ENCODE measurements around the gene IDH3A. TPM values are rescaled to one million over a fixed set of nuclear protein-coding genes. Genes with fewer than 3 reads are reported as not detected.

IDH3A gene
- total RNA-seq, 1 donor from 2014 or later = 85.7 TPM

GRCh38 chr15:78164010-78164409, 14.8 kb downstream of the IDH3A start:
- no peak for DNase-seq (ENCODE audit: low spot score)

- DNase-seq (ENCODE audit: low spot score) = peak; percentile 6
These were observed 18.2 kb downstream of the IDH3A start for GRCh38 chr15:78167227-78167888.

GRCh38 chr15:78168608-78169007, 19.4 kb downstream of the IDH3A start:
- DNase-seq (ENCODE audit: low spot score) = peak; percentile 13

DNA sequence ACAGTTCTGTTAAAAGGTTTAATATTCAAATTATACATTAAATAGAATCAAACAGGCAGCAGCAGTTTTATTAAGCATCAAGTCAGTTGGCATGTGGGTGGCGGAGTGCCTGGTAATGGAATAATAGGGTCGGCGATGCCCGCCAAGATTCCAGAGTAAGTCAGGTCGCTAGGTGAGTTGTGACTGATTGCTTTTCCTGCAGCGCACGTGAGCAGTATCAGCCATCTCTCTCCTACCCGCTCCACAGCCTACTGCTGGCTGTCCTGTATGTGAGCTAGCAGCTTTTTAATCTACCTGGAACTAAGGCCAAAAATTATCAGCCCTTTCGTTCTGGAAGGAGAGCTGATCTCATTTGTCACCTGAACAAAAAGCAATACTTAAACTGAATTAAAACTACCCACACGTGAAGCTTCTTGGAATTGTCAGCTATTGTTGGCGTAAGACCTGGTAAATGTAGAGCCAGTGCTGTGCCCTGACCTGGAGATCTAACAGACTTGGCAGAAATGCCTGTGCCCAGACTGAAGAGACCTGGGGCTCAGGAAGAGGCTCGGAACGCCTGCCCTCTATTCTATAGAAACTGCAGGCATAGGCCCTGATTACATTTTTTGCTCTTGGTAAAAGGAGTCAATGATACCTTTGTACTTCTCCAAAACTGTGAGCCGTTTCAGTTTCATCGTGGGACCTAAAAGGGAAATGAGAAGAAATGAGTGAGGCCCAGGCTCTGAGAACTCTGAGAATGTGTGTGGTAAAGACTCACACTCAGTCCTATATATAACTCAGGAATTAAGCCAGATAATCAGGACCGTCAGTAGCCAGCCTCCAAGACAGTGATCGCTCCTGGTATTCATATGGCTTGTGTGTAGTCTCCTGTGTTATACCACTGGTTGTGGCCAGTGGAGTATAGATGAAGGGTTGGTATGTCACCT, 21.9 kb downstream of the IDH3A start:
- peak; percentile 22 for DNase-seq (ENCODE audit: low spot score)

DNA sequence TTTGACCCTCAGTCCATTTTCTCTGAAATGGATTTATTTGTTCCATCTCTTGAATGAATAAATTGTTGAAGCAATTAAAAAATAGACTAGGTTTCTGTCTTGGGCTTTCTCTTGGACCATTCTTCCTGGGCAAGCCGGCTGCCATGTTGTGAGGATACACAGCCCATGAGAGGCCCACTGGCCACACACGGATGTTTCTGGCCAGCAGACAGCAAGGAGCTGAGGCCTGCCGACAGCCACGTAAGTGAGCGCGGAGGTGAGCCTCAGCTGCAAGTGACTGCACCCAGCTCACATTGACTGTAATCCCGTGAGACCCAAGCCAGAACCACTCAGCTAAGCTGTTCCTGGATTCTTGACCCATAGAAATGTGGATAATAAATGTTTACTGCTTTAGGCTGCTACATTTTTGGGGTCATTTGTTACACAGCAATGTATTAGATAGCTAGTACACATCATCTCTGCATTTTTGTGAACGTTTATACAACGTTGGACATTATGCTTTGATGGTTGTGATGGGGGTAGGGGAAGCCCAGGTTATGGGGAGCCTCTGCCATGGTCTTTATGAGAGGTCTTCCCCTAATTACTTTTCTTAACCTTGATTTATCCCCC, 22.8 kb downstream of the IDH3A start:
- DNase-seq (ENCODE audit: low spot score) = peak; percentile 22

- no peak for DNase-seq (ENCODE audit: low spot score)
These were observed 25.2 kb downstream of the IDH3A start for GRCh38 chr15:78174401-78174800.

GRCh38 chr15:78175330-78175729, 26.2 kb downstream of the IDH3A start:
- peak; percentile 36 for DNase-seq (ENCODE audit: low spot score)

DNA sequence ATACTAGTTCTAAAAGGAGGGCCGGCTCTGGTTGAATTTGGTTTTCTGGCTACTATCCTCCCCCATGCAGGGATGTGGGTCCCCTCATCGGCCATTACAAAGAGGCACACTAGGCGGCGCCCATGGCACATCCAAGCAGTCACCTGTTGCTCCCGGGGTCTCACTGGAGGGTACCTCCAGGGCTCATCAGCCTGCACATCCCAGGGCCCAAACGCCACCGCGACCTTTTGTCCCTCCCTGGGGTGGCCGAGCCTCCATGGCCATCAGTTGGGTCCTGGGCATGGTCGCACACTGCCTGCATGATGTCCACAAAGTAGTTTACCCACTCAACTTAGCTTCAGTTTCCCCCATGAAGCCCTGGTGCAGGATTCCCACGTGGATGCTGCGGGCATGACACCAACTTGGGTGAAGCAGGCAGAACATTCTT, 28.3 kb downstream of the IDH3A start:
- DNase-seq (ENCODE audit: low spot score) = peak; percentile 51

- DNase-seq (ENCODE audit: low spot score) = no peak
These were observed 28.9 kb downstream of the IDH3A start for GRCh38 chr15:78178064-78178463.

DNA sequence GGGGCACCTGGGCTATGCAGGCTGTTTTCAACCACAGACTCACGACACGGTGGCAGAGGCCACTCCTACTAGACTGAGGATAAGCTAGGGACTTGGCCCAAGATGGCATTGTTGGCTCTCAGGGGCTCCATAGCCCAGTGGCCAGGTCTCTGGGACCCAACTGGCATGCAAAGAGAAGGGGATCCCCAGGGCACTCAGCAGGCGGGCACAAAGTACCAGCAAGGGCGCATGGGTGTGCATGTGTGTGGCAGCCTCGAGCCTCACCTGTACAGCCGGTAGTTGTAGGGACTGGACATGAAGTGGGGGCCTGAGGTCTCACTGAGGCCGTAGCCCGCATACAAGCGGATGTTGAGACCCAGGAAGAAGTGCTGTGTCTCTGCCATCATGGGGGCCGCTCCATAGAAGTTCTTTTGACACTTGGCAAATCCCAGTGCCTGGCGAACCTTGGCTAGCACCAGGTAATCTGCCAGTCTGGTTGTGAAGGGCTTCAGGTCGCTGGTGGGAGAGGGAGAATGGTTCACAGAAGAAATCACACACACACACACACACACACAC, 30.2 kb downstream of the IDH3A start:
- DNase-seq (ENCODE audit: low spot score) = peak; percentile 34

- peak; percentile 8 for DNase-seq (ENCODE audit: low spot score)
These were observed 30.7 kb downstream of the IDH3A start for GRCh38 chr15:78179906-78180305.

GRCh38 chr15:78182336-78182700, 33.2 kb downstream of the IDH3A start:
- DNase-seq (ENCODE audit: low spot score) = no peak

- DNase-seq (ENCODE audit: low spot score) = peak; percentile 1
These were observed 33.7 kb downstream of the IDH3A start for GRCh38 chr15:78182821-78183220.

DNA sequence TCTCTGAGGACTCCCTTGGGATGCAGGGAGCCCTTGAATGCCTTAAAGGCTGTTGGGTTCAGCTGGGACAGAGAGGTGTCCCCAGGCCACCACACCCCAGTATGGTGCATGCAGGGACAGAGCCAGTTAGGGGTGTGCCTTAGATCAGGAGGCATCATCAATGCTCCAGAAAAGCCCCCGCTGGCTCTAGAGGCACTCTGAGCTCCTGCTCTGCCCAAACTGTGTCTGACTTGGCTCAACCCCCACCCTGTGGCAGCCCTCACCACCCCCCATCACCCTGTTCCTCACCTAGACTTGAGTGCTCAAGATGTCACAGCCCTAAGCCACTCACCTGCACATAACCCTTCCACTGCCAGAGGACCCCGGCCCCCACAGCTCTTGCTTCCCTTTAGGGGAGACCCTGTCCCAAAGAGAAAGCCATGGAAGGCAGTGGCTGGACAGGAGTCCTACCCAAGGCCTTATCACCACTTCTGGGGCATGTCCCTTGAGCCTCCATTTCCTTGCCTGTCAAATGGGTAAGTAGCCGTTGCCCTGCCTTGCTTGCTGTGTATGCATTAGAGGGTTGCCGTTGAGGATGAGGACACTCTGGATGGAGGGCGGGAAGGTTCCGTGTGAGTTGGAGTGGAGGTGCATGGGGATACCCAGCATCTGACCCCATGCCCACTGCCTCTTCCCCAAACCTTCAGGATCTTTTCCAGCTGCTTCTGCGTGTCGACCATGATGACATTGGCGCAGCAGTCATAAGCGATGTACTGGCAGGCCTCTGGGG, 43.8 kb downstream of the IDH3A start:
- no peak for DNase-seq (ENCODE audit: low spot score)

- no peak for DNase-seq (ENCODE audit: low spot score)
These were observed 44.8 kb downstream of the IDH3A start for GRCh38 chr15:78193731-78194567.

DNA sequence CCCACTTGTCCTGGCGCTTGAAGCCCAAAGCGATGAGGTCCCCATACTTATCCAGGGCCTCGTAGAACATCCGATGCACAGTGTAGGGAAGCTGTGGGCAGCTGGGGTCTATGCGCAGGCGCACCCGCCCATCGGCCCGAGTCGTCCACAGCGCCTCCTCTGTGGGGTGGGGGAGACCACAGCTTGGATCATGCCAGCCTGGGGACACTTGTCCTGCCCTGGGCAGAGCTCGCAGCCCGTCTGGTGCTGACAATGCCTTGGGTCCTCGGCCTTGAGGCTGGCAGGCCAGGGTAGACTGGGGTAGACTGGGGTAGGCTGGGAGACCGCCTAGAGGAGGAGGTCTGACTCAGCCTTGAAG, 45.4 kb downstream of the IDH3A start:
- DNase-seq (ENCODE audit: low spot score) = no peak

GRCh38 chr15:78195735-78196201, 46.6 kb downstream of the IDH3A start:
- peak; percentile 50 for DNase-seq (ENCODE audit: low spot score)

GRCh38 chr15:78197632-78198031, 48.5 kb downstream of the IDH3A start:
- peak; percentile 13 for DNase-seq (ENCODE audit: low spot score)

- DNase-seq (ENCODE audit: low spot score) = peak; percentile 38
These were observed 51.2 kb downstream of the IDH3A start for GRCh38 chr15:78200276-78200930.

Measured in ureter (tissue), 1 donor.